ENCODE results near the gene ATP1A1.
A peak's percentile ranks its signal among the peaks of the same experiment; 100 is the strongest.

The ATP1A1 gene

GRCh38 chr1:116445534-116445933, 72.5 kb downstream of the ATP1A1 start:
- DNase-seq: no peak

- no peak for DNase-seq
Measured at GRCh38 chr1:116446686-116447085, 73.6 kb downstream of the ATP1A1 start.

- no peak for DNase-seq
Measured at GRCh38 chr1:116448785-116449385, 75.8 kb downstream of the ATP1A1 start.

- no peak for DNase-seq
Measured at GRCh38 chr1:116449578-116449977, 76.5 kb downstream of the ATP1A1 start.

- peak; percentile 73 for DNase-seq
Measured at GRCh38 chr1:116451702-116452101, 78.7 kb downstream of the ATP1A1 start.

- DNase-seq: no peak
Measured at GRCh38 chr1:116453481-116453880, 80.4 kb downstream of the ATP1A1 start.

GRCh38 chr1:116453906-116454305, 80.9 kb downstream of the ATP1A1 start:
- no peak for DNase-seq
